Neuron (in vitro differentiated cells): ENCODE measurements around the gene ROS1.
"Not testable (repeated sequence)": the region's sequence is repeated elsewhere in the genome, so short reads cannot be mapped to it uniquely, and the experiment has no call there.

Source experiments
- H2AFZ ChIP-seq: one replicate; pipeline ENCODE4 v1.6.1; 2013; ENCODE audit warnings: low read depth, mild to moderate bottlenecking, inconsistent platforms, low read length, moderate library complexity
- H3K27me3 ChIP-seq: one replicate; pipeline ENCODE4 v1.6.1; 2013; ENCODE audit warnings: low read length; ENCODE audit not compliant: insufficient read depth
- H3K36me3 ChIP-seq: one replicate; pipeline ENCODE4 v1.6.1; 2013; ENCODE audit warnings: low read length; ENCODE audit not compliant: insufficient read depth
- H3K4me1 ChIP-seq: one replicate; pipeline ENCODE4 v1.6.1; 2013; ENCODE audit warnings: low read length; ENCODE audit not compliant: insufficient read depth
- H3K4me3 ChIP-seq: 2 replicates; pipeline ENCODE4 v1.5.1; 2013; ENCODE audit warnings: mild to moderate bottlenecking, low read length, moderate library complexity
- H3K9me3 ChIP-seq: one replicate; pipeline ENCODE4 v1.6.1; 2013; ENCODE audit warnings: low read length

ROS1 gene

GRCh38 chr6:117451671-117452070, 25.9 kb upstream of the ROS1 start:
- H2AFZ ChIP-seq, result no peak overlapping the region
- H3K27me3 ChIP-seq, result peaks cover 3% of the 10 kb centered on the region
- no peak overlapping the region for H3K4me3 ChIP-seq
- no peaks in the 10 kb centered on the region for H3K36me3 ChIP-seq
- H3K4me1 ChIP-seq, result peaks cover 4% of the 10 kb centered on the region
- no peaks in the 10 kb centered on the region for H3K9me3 ChIP-seq

GRCh38 chr6:117449549-117450439, 24.1 kb upstream of the ROS1 start:
- Histone ChIP-seq H3K36me3 (no peaks in the 10 kb centered on the region), H3K27me3 (peaks cover 3% of the 10 kb centered on the region), H3K9me3 (no peaks in the 10 kb centered on the region), H3K4me1 (peaks cover 4% of the 10 kb centered on the region), H2AFZ (no peak overlapping the region), H3K4me3 (no peak overlapping the region)

- Histone ChIP-seq H2AFZ (no peak overlapping the region), H3K27me3 (peaks cover 3% of the 10 kb centered on the region), H3K4me1 (peaks cover 4% of the 10 kb centered on the region), H3K4me3 (no peak overlapping the region), H3K9me3 (no peaks in the 10 kb centered on the region), H3K36me3 (no peaks in the 10 kb centered on the region)
These were observed 23.2 kb upstream of the ROS1 start for GRCh38 chr6:117448732-117449485.

- H3K4me1 ChIP-seq, result peaks cover 4% of the 10 kb centered on the region
- no peaks in the 10 kb centered on the region for H3K9me3 ChIP-seq
- H3K36me3 ChIP-seq, result no peaks in the 10 kb centered on the region
- no peak overlapping the region for H2AFZ ChIP-seq
- H3K4me3 ChIP-seq, result no peak overlapping the region
- peaks cover 3% of the 10 kb centered on the region for H3K27me3 ChIP-seq
These were observed 22.3 kb upstream of the ROS1 start for GRCh38 chr6:117448011-117448410.

GRCh38 chr6:117446861-117447260, 21.1 kb upstream of the ROS1 start:
- no peaks in the 10 kb centered on the region for H3K36me3 ChIP-seq
- H3K4me1 ChIP-seq, result peaks cover 4% of the 10 kb centered on the region
- H2AFZ ChIP-seq, result no peak overlapping the region
- H3K9me3 ChIP-seq, result no peaks in the 10 kb centered on the region
- no peak overlapping the region for H3K4me3 ChIP-seq
- peaks cover 3% of the 10 kb centered on the region for H3K27me3 ChIP-seq

GRCh38 chr6:117444600-117444999, 18.9 kb upstream of the ROS1 start:
- H3K36me3 ChIP-seq, result no peaks in the 10 kb centered on the region
- peaks cover 4% of the 10 kb centered on the region for H3K4me1 ChIP-seq
- peaks cover 3% of the 10 kb centered on the region for H3K27me3 ChIP-seq
- no peak overlapping the region for H2AFZ ChIP-seq
- no peak overlapping the region for H3K4me3 ChIP-seq
- no peaks in the 10 kb centered on the region for H3K9me3 ChIP-seq

- H3K4me1 ChIP-seq, H3K4me3 ChIP-seq, H3K9me3 ChIP-seq, H3K36me3 ChIP-seq, H2AFZ ChIP-seq, H3K27me3 ChIP-seq: not testable (repeated sequence)
These were observed 16.6 kb upstream of the ROS1 start for GRCh38 chr6:117442313-117442712.

GRCh38 chr6:117441824-117442264, 16.1 kb upstream of the ROS1 start:
- Histone ChIP-seq H3K9me3 (no peaks in the 10 kb centered on the region), H3K27me3 (no peaks in the 10 kb centered on the region), H2AFZ (no peak overlapping the region), H3K4me1 (no peaks in the 10 kb centered on the region), H3K4me3 (no peak overlapping the region), H3K36me3 (no peaks in the 10 kb centered on the region)

GRCh38 chr6:117440706-117441525, 15.2 kb upstream of the ROS1 start:
- no peaks in the 10 kb centered on the region for H3K36me3 ChIP-seq
- H3K4me1 ChIP-seq, result no peaks in the 10 kb centered on the region
- H3K4me3 ChIP-seq, result no peak overlapping the region
- no peaks in the 10 kb centered on the region for H3K9me3 ChIP-seq
- no peak overlapping the region for H2AFZ ChIP-seq
- no peaks in the 10 kb centered on the region for H3K27me3 ChIP-seq

- no peaks in the 10 kb centered on the region for H3K4me1 ChIP-seq
- no peaks in the 10 kb centered on the region for H3K9me3 ChIP-seq
- no peaks in the 10 kb centered on the region for H3K27me3 ChIP-seq
- H2AFZ ChIP-seq, result no peak overlapping the region
- no peak overlapping the region for H3K4me3 ChIP-seq
- no peaks in the 10 kb centered on the region for H3K36me3 ChIP-seq
These were observed 6.5 kb upstream of the ROS1 start for GRCh38 chr6:117432273-117432672.

GRCh38 chr6:117423754-117424153, 2.0 kb downstream of the ROS1 start:
- H3K36me3 ChIP-seq, result no peaks in the 10 kb centered on the region
- H3K4me3 ChIP-seq, result no peak overlapping the region
- no peak overlapping the region for H2AFZ ChIP-seq
- H3K27me3 ChIP-seq, result no peaks in the 10 kb centered on the region
- no peaks in the 10 kb centered on the region for H3K4me1 ChIP-seq
- no peaks in the 10 kb centered on the region for H3K9me3 ChIP-seq

GRCh38 chr6:117418320-117418719, 7.4 kb downstream of the ROS1 start:
- Histone ChIP-seq H2AFZ (no peak overlapping the region), H3K4me3 (no peak overlapping the region), H3K9me3 (no peaks in the 10 kb centered on the region), H3K27me3 (no peaks in the 10 kb centered on the region), H3K4me1 (no peaks in the 10 kb centered on the region), H3K36me3 (no peaks in the 10 kb centered on the region)

GRCh38 chr6:117417851-117418250, 7.9 kb downstream of the ROS1 start:
- no peak overlapping the region for H3K4me3 ChIP-seq
- H3K9me3 ChIP-seq, result no peaks in the 10 kb centered on the region
- H3K4me1 ChIP-seq, result no peaks in the 10 kb centered on the region
- no peaks in the 10 kb centered on the region for H3K36me3 ChIP-seq
- H3K27me3 ChIP-seq, result no peaks in the 10 kb centered on the region
- H2AFZ ChIP-seq, result no peak overlapping the region
